GM21529 (cell line): ENCODE data around the gene STAC3.

Experiments
- ATAC-seq: cut with Tn5 transposase; IDR thresholded peaks from one replicate; pipeline ENCODE4 v1.9.1; 2021; ENCODE audit not compliant: unreplicated experiment

STAC3 gene

DNA sequence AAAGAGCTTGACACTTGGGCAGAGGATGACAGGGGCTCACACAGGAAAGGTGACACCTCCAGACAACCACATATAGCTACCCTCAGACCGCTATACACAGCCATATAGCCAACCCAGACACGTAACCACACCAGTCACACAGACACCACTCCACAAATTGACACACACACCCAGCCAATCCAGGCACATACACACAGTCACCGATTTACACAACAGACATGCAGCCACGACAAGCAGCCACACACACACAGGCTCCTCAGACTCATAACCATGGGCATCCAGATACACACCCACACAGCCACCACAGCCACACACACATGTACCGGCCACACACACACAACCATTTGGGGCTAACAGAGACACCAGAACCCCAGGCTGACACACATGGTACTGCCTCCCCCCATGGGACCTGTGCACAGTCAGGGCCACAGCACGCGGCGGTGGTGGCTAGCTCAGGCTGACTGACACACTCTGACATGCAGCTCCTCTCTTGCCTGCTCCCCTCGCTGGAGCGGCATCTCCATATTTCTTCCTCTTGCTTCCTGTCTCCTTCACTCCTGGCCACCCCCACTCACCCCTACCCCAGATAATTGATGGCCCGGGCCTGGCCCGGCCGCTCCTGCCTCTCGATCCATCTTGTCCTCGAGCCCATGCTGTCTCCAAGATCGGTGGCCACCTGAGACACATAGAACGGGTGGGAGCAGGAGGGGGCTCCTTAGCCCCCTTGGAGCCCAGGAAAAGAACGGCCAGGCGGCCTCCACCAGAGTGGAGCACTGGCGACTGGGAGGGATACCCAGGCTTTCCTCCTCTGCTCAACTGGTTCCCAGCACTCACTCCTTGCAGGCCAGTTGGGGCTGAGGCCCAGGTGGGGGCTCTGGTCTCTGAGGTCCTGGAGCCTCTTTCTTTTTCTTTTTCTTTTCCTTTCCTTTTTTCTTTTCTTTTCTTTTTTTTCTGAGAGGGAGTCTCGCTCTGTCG is 27.5 kb downstream of the STAC3 start:
- ATAC-seq: no peak

DNA sequence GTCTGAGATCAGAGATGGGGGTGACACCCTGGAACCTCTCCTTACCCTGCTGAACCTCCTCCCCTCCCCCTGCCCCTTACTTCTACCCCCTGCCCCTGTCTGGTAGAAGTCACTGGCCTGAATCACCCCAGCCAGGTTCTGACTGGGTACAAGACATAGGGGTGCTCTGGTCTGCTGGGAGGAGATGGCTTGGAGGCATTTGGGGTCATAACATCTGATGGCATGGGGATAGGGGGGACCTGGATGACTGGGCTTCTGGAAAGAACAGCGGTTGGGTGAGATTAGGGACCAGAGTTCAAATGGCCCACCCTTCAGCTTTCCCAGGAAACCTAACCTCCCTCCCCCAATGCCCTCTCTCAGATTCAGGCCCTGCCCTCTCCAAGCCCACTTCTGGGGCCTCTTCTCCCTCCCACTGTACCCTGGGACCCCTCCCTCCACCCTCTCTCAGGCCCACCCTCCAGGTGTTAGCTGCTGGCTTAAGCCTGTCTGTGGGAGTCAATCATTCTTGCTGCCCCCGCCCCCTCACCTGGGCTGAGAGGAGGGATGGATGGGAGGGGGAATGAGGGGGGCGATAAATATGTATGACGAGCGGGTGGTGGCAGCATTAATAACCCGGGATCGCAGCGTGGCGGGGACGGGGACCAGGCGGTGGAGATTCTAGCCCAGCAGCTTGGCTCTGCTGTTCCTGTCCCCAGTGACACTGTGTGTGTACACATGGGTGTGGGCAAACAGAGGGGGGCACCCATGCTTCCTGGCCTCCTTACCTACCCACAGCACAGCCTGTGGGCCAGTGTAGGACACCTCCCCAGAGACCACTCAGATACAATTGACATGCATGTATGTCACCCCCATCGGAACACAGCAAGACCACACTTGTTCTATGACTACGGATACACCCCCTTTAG is 28.4 kb downstream of the STAC3 start:
- no peak for ATAC-seq

DNA sequence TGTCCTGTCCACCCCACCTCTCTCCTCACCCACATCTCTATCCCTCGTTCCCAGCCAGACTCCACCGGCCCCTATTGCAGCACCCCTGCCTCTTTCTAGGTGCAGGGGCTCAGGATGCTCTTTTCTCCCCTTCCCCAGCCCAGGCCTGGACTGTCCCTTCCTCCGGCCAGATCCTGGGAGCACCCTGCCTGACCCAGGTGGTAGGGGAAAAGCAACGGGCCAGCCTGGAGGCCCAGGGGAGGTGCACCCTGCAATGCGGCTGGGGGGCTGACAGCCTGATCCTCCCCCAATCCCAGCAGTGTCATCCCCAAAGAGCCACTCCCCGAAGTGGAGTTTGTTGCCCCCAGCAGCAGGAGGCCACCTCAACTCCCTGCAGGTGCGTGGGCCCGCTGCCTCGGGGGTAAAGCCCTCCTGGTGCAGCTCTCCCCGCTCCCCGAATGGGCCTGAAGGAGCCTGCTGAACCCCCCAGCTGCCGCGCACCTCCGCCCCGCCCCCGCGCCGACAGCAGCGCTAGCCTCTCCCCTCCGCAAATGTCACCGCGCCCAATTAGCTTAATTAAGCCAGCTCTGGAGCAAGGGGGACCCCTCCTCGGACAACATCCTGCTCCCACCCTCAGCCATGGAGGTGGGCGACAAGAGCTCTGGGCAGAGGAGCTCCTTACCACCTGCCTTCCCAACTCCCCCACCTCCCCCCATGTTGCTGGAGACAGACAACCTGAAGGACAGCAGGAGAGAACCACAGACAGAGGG is 29.6 kb downstream of the STAC3 start:
- no peak for ATAC-seq

DNA sequence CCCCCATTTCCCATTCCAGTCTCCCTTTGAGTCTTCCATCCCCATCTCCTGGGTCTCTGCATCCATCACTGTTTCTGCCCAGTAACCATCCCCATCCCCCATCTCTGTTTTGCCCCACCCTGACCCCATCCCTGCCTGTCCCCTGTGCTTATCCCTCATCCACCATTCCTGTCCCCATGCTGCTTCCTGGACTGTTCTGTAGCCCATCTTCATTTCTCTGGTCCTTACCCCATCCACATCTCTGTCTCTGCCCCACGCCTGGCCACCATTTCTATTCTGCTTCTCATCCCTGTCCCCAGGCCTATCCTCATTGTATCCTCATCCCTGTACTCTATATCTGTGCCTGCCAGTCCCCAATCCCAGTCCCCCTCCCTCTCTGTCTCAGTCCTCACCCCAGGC is 30.2 kb downstream of the STAC3 start:
- ATAC-seq: no peak

DNA sequence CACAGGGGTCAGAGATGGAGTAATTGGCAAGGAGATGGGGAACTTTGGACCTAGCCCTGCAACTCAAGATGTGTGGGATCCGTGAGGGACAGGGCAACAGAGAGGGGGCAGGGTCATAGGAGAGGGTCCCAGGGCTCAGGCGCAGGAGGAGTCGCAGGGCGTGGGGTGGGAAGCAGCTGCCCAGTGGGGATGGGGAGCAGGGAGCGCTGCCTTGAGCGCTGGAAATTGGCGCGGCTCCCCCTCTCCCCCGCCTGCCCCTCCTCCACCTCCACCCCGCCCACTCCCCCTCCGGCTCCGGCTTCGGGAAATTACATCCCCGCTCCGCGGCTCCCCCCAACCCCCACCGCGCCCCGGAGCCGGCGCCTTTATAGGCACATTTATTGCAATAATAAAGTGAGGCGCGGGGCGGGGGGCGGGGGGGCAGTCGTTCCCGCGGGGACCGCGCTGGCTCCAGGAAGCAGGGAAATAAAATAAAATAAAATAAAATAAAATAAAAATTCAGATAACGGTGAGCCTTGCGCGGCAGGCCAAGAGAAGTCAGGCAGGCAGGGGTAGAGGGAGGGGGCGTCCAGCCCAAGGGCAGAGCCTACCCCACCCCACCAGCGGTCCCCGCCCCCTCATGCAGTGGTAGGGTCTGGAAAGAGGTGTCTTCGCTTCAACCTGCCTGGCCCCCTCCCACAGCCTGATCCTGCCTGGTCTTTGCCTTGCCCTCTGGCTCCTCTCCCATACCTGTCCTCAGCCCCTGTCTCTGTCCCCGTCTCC is 30.8 kb downstream of the STAC3 start:
- no peak for ATAC-seq

DNA sequence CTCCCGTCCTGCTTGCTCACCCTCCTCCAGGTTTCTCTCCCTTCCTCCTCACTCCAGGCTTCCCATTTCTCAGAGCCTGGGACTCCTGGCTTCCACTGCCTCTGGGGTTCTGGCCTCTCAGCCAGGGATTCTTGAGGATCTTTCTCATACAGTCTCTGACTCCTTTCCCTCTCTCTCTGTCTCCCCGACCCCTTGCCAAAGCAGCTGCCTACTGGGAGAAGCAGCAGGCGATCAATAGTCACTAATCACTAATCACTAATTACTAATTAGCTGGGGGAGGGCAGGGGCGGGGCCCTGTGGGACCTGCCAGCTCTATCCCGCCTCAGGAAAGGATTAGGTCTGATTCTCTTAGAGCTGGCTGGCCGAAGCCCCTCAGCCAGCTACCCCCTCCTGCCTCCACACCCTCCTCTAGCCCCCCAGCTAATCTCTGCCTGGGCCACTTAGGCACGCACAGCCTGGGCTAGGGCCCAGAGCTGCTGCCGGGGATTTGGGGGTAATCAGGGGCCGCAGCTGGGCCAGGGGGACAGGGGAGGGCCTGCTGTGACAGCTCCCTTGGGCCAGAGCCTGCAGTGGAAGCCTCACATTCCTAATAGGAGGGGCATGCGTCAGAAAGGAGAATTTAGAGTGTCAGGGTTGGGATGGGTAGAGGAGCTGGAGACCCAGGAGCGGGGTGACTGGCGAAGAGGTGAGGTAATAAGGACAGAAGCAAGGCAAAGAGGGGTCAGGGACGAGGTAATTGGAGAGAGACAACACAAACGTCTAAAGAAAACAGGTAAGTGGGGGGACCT is 31.6 kb downstream of the STAC3 start:
- ATAC-seq: no peak

DNA sequence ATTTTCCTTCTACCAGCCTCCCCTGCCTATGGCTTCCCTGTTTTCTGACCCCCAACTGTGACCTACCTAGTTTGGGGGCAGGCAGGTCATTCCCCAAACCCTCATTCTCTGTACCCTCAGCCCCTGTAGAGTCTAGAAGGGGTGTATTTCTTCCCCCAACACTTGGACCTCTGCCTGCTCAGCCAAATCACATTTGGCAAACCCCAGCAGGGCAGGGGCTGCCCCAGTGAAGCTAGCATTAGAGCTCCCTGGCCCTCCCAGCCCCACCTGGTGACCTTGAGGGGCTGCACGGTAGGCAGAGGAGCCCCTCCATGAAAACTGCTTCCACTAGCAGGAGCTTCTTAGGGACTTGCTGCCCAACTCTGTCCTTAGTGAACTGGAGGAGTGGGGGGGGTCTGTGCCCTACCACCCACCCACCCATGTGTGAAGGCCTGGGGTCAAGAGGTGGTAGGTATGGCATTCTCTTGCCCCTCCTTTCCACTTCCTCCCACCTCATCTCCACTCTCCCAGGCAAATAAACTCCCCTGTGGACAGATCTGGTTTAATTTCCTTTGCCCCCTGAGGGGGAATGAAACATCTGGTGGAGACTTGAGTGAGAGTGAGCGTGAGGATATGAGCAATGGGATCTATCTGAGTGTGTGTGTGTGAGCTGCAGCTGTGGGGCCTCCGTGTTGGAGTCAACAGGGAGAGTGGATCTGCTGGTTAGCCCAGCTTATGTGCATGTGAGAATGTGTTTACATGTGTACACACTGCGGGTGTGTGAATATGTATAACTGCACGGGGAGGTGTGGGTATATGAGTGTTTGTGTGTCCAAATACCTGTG is 32.7 kb downstream of the STAC3 start:
- no peak for ATAC-seq

DNA sequence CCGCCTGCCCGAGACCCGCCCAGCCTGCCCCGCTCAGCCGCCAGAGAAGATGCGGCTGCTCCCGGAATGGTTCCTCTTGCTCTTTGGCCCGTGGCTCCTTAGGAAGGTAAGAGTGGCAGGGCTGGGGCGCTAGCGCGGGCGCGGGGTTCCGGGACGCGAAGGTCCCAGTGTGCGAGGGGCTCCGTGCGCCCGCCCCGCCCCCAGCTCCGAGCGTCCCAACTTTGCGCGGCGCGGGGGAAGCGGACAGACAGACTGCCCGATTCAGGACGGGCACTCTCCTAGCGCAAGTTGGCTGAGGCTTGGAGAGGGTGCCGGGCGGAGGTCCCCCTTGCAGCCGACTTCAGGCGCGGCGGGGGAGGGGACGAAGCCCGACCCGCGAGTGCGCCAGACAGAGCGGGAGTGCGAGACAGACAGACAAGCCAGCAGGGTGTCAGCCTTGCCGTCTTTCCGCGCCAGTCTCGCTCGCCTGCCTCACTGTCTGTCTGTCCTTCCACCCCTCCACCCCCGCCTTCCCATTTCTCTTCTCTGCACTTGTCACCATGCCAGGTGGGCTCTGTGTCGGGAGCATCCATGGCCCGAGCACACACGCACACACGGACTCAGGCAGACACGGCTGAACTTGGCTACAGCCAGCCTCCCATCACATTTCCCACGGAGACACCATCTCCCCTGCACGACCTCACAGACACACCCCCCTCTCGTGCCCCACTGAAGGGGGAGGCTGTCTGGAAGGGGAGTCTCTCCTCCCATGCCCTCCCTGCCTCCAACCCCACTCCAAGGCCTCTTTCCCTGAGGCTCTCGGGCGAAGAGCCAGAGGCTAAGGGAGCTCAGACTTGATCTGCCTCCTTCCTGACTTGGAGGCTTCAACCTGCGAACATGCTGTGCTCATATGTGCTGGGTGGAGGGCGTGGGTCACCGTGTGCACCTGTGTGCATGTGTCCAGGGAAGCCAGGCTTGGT is 33.8 kb downstream of the STAC3 start:
- ATAC-seq: no peak

DNA sequence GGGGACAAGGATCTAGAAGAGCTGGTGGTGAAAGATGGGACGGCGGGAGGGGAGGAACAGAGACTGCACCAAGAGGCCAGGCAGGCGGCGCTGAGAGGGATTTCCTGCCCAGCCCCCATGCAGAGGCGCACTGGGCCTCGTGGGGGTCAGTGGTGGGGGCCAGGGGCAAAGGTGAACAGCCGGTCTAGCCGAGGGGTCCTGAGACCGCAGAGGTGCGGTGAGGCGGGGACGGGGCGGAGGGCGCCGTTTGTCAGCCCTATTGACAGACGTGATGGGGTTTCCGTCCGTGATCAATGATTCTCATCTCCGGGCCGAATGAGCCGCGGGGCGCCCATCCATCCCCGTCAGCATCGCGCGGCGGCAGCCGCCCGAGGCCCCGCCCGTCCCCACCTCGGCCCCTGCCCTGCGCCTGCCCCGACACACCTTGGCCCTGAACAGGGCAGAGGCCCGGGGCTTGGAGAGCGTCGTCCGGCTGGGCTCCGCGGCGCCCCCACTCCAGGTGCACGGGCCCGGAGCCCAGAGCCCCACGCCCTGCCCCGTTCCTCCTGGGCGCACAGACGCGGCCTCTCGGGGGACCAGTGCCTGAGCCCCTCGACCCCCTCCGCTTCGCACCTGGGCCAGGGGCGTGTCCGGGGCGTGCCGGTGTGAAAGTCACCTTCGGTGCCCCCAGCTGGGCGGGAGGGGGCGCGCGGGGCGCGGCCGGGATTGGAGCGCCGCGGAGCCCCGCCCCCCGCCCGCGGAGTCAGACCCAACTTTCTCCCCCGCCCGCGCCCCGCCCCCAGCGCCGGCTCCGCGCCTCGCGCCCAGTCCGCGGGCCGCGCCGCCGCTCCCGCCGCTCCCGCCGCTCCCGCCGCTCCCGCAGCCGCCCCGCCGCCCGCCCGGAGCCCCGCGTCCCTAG is 34.7 kb downstream of the STAC3 start, which contains the start of gene NXPH4:
NXPH4 (plus strand) TSS at position 781 of the 898 bp plus-strand sequence. CDS start 176 bp downstream, outside the sequence.
- ATAC-seq: no peak

DNA sequence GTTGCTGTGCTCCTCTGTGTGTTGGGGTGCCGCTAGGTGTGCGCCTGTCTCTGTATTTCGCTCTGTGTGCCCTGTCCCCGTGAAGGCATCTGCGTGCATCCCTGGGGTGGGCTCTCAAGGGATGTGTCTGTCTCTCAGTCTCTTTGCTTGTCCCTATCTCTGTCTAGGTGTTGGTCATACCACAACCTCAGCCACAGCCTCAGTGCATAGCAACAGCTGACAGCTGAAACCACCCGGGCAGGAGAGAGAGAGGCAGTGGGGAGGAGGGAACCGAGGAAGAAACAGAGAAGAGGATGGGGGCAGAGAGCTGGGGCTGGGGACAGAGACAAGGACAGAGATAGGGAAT is 35.3 kb downstream of the STAC3 start:
- ATAC-seq: no peak

DNA sequence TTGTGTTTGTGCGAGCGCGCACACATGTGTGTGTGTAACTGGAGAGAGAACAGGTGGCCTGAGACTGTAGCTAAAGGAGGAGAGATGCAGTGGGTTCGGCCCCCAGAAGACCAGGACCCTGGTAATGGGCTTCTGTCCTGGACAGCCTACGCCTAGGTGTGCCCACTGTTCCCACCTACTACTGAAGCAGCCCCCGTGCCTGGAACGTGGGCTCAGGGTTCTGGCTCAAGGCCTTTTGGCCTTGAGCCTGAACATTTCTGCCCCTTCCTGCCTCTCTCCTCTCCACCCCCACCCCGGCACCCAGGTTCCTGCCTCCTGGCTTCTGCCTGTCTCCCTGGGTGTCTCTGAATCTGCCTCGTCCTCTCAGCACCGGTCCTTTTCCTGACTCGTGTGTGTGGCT is 35.9 kb downstream of the STAC3 start:
- no peak for ATAC-seq

DNA sequence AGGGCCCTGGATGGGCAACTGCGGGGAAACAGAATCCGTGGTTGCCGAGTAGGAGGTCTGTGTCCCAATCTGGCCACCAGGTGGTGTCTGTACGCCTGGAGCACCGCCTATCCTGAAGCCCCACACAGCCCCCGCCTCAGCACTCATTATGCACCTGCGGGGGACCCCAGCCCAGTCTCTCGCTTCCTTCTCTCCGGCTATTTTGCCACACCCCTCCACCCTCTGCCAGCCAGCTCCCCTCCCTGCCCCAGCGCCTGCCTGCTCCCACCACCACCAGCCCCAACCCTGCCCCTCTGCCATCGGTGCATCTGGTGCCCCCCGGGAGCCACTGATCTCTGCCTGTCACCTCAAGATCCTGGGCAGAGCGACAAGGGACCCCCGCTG is 36.6 kb downstream of the STAC3 start:
- peak; percentile 44 for ATAC-seq

DNA sequence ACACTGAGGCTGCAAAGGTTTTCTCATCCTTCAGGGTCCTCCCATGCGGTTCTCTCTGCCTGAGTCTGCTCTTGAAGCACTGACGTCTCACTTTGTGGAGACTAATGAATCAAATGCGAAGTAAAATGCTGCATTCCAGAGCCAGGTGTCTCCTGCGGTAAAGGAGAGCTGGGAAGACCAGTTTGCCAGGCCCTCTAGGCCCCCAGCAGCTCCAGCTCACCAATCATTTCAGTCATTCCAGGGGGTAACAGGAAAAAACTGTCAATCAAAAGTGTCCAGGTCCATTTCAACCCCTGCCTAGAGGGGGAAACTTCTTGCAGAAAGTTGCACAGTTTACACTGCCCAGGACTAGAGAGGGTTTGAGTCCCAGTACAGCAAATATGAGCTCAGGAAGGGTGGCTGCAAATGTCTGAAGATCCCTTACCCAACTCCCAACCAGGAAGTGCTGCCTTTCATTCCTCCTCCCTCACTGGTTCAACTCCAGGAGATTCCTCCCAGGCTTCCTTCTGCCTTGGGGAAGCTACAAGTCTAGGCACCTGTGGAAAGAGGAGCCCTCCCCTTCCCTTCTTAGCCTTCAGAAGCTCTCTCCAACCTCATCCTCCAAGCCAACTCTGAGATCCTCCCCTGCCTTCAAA is 37.1 kb downstream of the STAC3 start:
- ATAC-seq: no peak

DNA sequence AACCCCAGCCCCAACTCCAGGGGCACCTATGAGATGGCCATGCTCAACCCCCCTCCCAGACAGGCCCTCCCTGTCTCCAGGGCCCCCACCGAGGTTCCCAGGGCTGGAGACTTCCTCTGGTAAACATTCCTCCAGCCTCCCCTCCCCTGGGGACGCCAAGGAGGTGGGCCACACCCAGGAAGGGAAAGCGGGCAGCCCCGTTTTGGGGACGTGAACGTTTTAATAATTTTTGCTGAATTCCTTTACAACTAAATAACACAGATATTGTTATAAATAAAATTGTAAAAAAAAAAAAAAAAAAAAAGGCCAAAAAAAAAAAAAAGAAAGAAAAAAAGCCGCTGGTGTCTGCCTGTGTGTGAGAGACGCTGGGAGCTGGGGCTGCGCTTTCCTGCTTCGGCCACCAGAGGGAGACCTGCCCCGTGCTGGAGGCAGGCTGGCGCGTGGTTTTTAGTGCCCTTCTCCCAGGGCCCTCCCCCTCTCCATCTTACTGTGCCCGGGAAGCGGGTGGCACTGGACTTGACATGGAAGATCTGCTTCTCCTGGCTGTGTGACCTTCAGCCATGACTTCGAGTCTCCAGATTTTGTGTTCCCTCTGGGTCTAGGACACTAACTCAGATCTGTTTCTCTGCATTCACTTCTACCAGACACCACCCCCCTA is 37.8 kb downstream of the STAC3 start:
- no peak for ATAC-seq

DNA sequence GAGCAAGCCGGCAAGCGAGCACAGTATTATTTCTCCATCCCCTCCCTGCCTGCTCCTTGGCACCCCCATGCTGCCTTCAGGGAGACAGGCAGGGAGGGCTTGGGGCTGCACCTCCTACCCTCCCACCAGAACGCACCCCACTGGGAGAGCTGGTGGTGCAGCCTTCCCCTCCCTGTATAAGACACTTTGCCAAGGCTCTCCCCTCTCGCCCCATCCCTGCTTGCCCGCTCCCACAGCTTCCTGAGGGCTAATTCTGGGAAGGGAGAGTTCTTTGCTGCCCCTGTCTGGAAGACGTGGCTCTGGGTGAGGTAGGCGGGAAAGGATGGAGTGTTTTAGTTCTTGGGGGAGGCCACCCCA is 38.3 kb downstream of the STAC3 start:
- no peak for ATAC-seq
